Heart right ventricle (tissue), 16 donors: Measurements from ENCODE around the gene MEGF11. TPM values are rescaled to one million over a fixed set of nuclear protein-coding genes. Genes with fewer than 3 reads are reported as not detected.

Experiments
- ATAC-seq, 8 donors: fragments of 200-7000 bp; cut with Tn5 transposase; one replicate each; pipeline ENCODE4 v1.9.1; 2020; ENCODE audit warnings: mild to moderate bottlenecking in 8 of 8, moderate library complexity in 8 of 8, moderate number of reproducible peaks in 1 of 8
- DNase-seq, 2 donors: peaks; one replicate each; pipeline ENCODE4 v3.0.0-alpha.2; 2020
- H3K27ac ChIP-seq, 10 donors: fragments of 200-600 bp; sonication (generic) in 2 of 10; one replicate each; pipeline versions ENCODE4 v1.5.0 to v1.8.0; 2020 to 2022; ENCODE audit warnings: mild to moderate bottlenecking in 3 of 10
- H3K27me3 ChIP-seq, 7 donors: fragments of 200-600 bp; one replicate each; pipeline ENCODE4 v1.8.0; 2021 to 2022; ENCODE audit warnings: mild to moderate bottlenecking in 2 of 7
- H3K36me3 ChIP-seq, 9 donors: fragments of 200-600 bp; sonication (generic) in 1 of 9; one replicate each; pipeline versions ENCODE4 v1.5.0 to v1.8.0; 2020 to 2022; ENCODE audit warnings: mild to moderate bottlenecking in 2 of 9
- H3K4me1 ChIP-seq, 9 donors: fragments of 200-600 bp; sonication (generic) in 1 of 9; one replicate each; pipeline versions ENCODE4 v1.5.0 to v1.8.0; 2020 to 2022; ENCODE audit warnings: mild to moderate bottlenecking in 4 of 9
- H3K4me3 ChIP-seq, 10 donors: fragments of 200-600 bp; sonication (generic) in 2 of 10; one replicate each; pipeline versions ENCODE4 v1.5.0 to v1.8.0; 2020 to 2022; ENCODE audit warnings: mild to moderate bottlenecking in 7 of 10, moderate library complexity in 2 of 10
- H3K9me3 ChIP-seq, 11 donors: fragments of 200-600 bp in 10 of 11; sonication (generic) in 2 of 11; one replicate each; pipeline versions ENCODE4 v1.5.0 to v1.8.0; 2013 to 2022; ENCODE audit warnings: mild to moderate bottlenecking in 2 of 11, control low read depth in 1 of 11, moderate library complexity in 1 of 11
- CTCF ChIP-seq, 9 donors: fragments of 200-600 bp; sonication (generic) in 2 of 9; IDR thresholded peaks; one replicate each; pipeline versions ENCODE4 v1.5.0 to v1.8.0; 2021 to 2022; ENCODE audit warnings: antibody characterized with exemption in 9 of 9, mild to moderate bottlenecking in 5 of 9, moderate library complexity in 1 of 9
- whole genome bisulfite sequencing, 2 donors: extraction: QIAGEN DNeasy Blood & Tissue Kit; methylation state at CpG; one replicate each; pipeline ENCODE4 v1.1.7; 2013; ENCODE audit warnings: inconsistent platforms in 1 of 2; 5-methylcytosine and 5-hydroxymethylcytosine counted together
- intact Hi-C, 10 donors: fragments of 100-400 bp; cut with DNase I; formaldehyde crosslinking; loops; one replicate each; pipeline versions ENCODE4 v1.11.1 to v1.14.2; 2022
- polyA plus RNA-seq, 2 donors: library from polyadenylated mRNA; stranded (reverse); fragments of 200-250 nt; gene quantifications; one replicate each; pipeline ENCODE4 v1.2.3, GENCODE V29; 2013
- total RNA-seq, 10 donors: library from RNA; stranded (reverse); fragmentation: NEBNext Ultra II Directional in 3 of 10; extraction: Animal tissue kit (Norgen Biotek cat#: 25700) in 3 of 10; gene quantifications; one replicate each; pipeline versions ENCODE4 v1.2.1 to v1.2.4, GENCODE V29; 2021 to 2023
- donor health status: Arrhythmogenic right ventricular cardiomyopathy.
- donor health status: ischemic (EF 13 %, LVEDD 7.1; RV severe dilation, severe dysfunction).
- donor health status: healthy with polysubstance abuse.
- donor health status: DM: no; HTN: yes; CAD: no.
- donor health status: DM: no; HTN: no; CAD: no.
- donor health status: ischemic (EF 25% LVEDD 6.9; RV normal size, moderate dysfunction).
- donor health status: ischemic (EF 25% LVEDD 5.7; RV mildly dilated, moderate dysfunction).
- donor health status: healthy.
- donor health status: DM: yes; HTN: yes; CAD: no.
- donor health status: Ischemic cardiomyopathy.
- donor health status: ischemic (EF 35%, LVEDD 5.7; RV mildly dilated, moderate dysfunction).
- donor health status: nonischemic (EF 11% LVEDD 7.7; RV severe dilation, severe dysfunction).
- donor health status: DM: yes; HTN: yes; CAD: no.
- donor health status: PGD.
- donor health status: ischemic (EF 29% LVEDD 5.4; RV normal size, mild dysfunction).
- donor health status: nonischemic (EF 23%, LVEDD 6.1; RV moderate dilation, normal function).

Gene MEGF11
- total and polyA plus RNA-seq, 12 donors = 0.03 TPM; not detected in 11

- Histone ChIP-seq H3K27me3 (peaks cover 0 to 73% (median 40%) of the 10 kb centered on the region in 7 donors), H3K4me3 (no peak overlapping the region), H3K9me3 (no peaks in the 10 kb centered on the region), H3K4me1 (no peaks in the 10 kb centered on the region), H3K27ac (no peak overlapping the region), H3K36me3 (no peaks in the 10 kb centered on the region)
- ATAC-seq (no peak), DNase-seq (no peak)
- no peak for TF ChIP-seq CTCF (IDR thresholded peaks at IDR 0.05)
- WGBS, 2 donors = 55 to 59% methylated on average over 5 of the region's 5 CpGs
- intact Hi-C loops = loop anchor here in 1 of 10 donors (10.0 kb wide), 1 partner anchor 182 kb away; no protein-coding TSS in a partner anchor
Measured at GRCh38 chr15:65993236-65993635, 260.3 kb downstream of the MEGF11 start.

GRCh38 chr15:65991721-65992483, 261.6 kb downstream of the MEGF11 start:
- intact Hi-C loops = loop anchor here in 1 of 10 donors (10.0 kb wide), 1 partner anchor 183 kb away; no protein-coding TSS in a partner anchor
- H3K27me3 ChIP-seq = peaks cover 0 to 78% (median 45%) of the 10 kb centered on the region in 7 donors
- WGBS, 2 donors = 61% methylated on average over 10 of the region's 10 CpGs

GRCh38 chr15:65990298-65990981, 263.1 kb downstream of the MEGF11 start:
- Histone ChIP-seq H3K27me3 (peaks cover 0 to 81% (median 47%) of the 10 kb centered on the region in 7 donors), H3K4me1 (peaks cover 0 to 2% (median 0%) of the 10 kb centered on the region in 9 donors), H3K27ac (no peak overlapping the region), H3K36me3 (no peaks in the 10 kb centered on the region), H3K9me3 (no peaks in the 10 kb centered on the region), H3K4me3 (no peak overlapping the region)
- intact Hi-C loops = loop anchor here in 1 of 10 donors (10.0 kb wide), 1 partner anchor 184 kb away; no protein-coding TSS in a partner anchor
- no peak for DNase-seq
- ATAC-seq = no peak
- 77 to 79% methylated on average over 5 of the region's 5 CpGs for WGBS, 2 donors
- TF ChIP-seq CTCF (IDR thresholded peaks at IDR 0.05) = no peak

More at GRCh38 chr15:65991721-65992483, 261.6 kb downstream of the MEGF11 start:
- ATAC-seq = no peak
- DNase-seq = no peak
- H3K9me3 ChIP-seq = no peaks in the 10 kb centered on the region
- no peak overlapping the region for H3K27ac ChIP-seq
- no peak overlapping the region for H3K4me3 ChIP-seq
- H3K4me1 ChIP-seq = no peaks in the 10 kb centered on the region
- no peak for TF ChIP-seq CTCF (IDR thresholded peaks at IDR 0.05)
- no peaks in the 10 kb centered on the region for H3K36me3 ChIP-seq

- H3K27me3 ChIP-seq = peaks cover 0 to 84% (median 57%) of the 10 kb centered on the region in 7 donors
- intact Hi-C loops = loop anchor here in 5 of 10 donors (10.0 kb wide), 5 partner anchors 108 to 298 kb away; no protein-coding TSS in a partner anchor
Measured at GRCh38 chr15:65987100-65987499, 266.4 kb downstream of the MEGF11 start.

More at GRCh38 chr15:65987100-65987499, 266.4 kb downstream of the MEGF11 start:
- H3K9me3 ChIP-seq = no peaks in the 10 kb centered on the region
- peaks cover 0 to 8% (median 3%) of the 10 kb centered on the region in 9 donors for H3K4me1 ChIP-seq
- DNase-seq (no peak), ATAC-seq (no peak)
- H3K27ac ChIP-seq = no peak overlapping the region
- WGBS, 2 donors = 53 to 55% methylated on average over 5 of the region's 5 CpGs
- TF ChIP-seq CTCF (IDR thresholded peaks at IDR 0.05) = no peak
- H3K36me3 ChIP-seq = no peaks in the 10 kb centered on the region
- H3K4me3 ChIP-seq = no peak overlapping the region
